LNCaP clone FGC (cell line): ENCODE measurements around the gene SCAMP3.
A peak's percentile ranks its signal among the peaks of the same experiment; 100 is the strongest.
"Not testable (repeated sequence)": the region's sequence is repeated elsewhere in the genome, so short reads cannot be mapped to it uniquely, and the experiment has no call there.

Experiments used
- DNase-seq: peaks from one replicate; pipeline ENCODE4 v3.0.0-alpha.2; 2011; ENCODE audit warnings: low read depth
- H3K4me3 ChIP-seq: 2 replicates; pipeline ENCODE4 v1.5.1; 2011; ENCODE audit warnings: mild to moderate bottlenecking, low read depth, low read length, control low read depth
- TF ChIP-seq, protein P1 (sequence below): IDR thresholded peaks from 2 replicates; pipeline ENCODE4 v1.5.1; 2012; ENCODE audit warnings: mild to moderate bottlenecking; ENCODE audit not compliant: control insufficient read depth, insufficient read depth; ENCODE audit errors: extremely low read depth

SCAMP3 gene

DNA sequence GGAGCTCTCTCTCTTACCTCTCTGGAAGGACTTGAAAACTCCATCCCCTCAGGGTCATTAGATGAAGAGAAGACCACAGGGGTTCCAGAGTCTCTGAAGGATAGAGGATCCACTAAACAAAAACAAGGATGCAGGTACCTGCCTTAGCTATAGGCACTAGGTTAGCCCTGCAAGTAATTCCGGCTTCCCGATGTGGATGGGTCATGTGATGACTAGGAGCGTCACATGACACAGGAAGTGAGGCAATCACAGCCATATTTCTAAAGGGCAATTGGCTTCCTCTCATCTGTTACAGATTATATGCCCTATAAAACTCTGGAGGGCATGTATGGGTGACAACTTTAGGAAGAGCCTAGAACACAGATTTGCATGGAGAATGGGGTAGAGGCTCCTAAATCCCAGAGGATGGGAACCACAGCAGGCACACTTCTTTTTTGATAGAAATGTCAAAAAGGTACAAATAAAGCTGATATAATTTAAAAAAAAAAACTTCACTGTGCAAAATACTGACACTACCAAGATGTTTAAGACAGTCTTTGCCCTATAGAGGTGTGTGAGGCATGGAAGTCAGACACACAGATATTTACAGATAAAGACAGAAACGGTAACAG, 21.0 kb downstream of the SCAMP3 start:
- H3K4me3 ChIP-seq, result peak overlapping the region; percentile 47
- DNase-seq, result peak; percentile 89
- TF ChIP-seq, protein P1, sequence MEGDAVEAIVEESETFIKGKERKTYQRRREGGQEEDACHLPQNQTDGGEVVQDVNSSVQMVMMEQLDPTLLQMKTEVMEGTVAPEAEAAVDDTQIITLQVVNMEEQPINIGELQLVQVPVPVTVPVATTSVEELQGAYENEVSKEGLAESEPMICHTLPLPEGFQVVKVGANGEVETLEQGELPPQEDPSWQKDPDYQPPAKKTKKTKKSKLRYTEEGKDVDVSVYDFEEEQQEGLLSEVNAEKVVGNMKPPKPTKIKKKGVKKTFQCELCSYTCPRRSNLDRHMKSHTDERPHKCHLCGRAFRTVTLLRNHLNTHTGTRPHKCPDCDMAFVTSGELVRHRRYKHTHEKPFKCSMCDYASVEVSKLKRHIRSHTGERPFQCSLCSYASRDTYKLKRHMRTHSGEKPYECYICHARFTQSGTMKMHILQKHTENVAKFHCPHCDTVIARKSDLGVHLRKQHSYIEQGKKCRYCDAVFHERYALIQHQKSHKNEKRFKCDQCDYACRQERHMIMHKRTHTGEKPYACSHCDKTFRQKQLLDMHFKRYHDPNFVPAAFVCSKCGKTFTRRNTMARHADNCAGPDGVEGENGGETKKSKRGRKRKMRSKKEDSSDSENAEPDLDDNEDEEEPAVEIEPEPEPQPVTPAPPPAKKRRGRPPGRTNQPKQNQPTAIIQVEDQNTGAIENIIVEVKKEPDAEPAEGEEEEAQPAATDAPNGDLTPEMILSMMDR, result no peak

DNA sequence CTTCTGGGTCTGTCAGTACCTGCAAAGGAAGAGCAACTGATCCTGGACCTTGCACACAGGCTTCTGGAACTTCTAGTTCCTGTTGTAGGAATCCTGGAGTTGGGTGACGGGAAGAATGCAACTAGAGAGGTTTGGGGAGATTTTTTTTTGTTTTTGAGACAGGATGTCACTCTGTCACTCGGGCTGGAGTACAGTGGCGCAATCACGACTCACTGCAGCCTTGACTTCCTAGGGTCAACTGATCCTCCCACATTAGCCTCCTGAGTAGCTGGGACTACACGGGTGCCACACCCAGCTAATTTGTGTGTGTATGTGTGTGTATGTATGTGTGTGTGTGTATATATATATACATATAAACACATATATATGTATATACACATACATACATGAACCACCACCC, 25.7 kb downstream of the SCAMP3 start:
- H3K4me3 ChIP-seq, result no peak overlapping the region
- DNase-seq, result no peak
- TF ChIP-seq, protein P1, result no peak

DNA sequence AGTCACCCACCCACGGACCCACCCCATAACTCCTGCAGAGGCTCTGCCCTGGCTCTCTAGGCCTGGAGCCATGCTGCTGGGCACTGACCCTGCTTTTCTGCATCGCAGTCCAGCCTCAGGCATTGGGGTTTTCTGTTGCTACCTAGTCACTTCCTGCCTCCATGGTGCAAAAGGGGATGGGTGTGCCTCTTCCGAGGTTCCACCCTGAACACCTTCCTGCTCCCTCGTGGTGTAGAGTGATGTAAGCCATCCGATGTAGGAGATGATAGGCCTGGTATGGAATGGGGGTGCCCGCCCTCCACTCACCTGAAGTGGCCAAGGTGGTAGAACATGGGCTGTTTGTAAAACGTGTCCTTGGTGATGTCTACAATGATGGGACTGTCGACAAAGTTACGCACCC, 26.8 kb downstream of the SCAMP3 start:
- DNase-seq, H3K4me3 ChIP-seq: not testable (repeated sequence)

DNA sequence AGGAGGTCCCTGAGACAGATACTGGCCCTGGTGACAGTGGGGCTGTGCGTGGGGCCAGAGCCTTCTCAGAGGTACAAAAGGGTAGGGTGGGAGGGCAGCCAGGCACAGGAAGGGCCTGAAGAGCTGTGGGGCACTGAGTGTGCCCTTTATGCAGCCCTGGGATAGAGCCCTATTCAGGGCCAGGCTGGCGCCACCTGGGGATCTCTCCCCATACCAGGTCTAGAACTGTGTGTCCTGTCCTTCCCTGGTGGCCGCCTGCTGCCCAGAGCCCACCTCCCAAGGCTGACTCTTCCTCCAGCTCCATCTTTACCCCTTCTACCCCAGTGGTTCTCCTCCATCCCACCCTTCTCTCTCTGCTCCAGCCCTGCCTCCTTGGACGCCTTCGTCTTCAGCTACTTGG, 28.7 kb downstream of the SCAMP3 start:
- DNase-seq, H3K4me3 ChIP-seq: not testable (repeated sequence)

DNA sequence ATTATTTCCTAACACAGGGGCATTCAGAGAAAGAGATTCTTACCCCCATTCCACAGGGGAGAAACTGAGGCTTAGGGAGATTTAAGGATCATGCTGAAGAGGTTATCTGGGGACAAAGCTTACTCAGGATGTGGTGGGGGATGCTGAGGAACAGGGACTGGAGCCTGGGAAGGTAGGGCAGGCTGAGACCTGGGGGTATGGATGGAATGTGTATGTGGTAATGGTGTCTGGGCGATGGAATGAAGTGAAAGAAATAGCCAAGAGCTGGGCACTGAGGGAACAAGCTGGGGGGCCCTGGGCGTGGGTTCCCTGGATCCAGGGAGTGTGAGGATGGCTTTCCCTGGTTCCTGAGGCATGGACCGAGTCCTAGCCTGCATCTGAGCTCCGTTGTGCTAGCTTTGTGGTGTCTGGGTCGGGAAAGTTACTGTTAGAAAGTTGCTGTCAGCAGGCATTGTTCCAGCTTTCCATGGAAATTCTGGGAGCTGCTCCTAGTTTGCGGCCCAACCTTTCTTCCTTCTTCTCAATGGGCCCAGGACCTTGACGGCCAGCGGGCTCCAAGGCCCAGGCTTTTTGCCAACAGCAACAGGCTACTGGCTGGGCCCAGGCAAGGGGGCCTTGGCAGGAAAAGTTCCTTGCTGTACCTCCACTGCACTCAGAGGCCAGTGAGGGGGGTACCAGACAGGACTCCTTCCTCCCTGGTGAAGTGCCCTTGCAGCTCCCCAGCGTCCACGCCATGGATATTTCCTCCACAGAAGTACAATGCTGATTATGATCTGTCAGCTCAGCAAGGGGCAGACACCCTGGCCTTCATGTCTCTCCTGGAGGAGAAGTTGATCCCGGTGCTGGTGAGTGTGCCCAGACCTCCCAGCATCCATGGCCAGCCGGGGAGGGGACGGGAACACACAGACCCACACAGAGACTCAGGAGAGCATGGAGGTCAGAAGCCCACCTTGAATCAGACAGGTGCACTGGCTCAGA, 29.9 kb downstream of the SCAMP3 start:
- DNase-seq, H3K4me3 ChIP-seq: not testable (repeated sequence)

DNA sequence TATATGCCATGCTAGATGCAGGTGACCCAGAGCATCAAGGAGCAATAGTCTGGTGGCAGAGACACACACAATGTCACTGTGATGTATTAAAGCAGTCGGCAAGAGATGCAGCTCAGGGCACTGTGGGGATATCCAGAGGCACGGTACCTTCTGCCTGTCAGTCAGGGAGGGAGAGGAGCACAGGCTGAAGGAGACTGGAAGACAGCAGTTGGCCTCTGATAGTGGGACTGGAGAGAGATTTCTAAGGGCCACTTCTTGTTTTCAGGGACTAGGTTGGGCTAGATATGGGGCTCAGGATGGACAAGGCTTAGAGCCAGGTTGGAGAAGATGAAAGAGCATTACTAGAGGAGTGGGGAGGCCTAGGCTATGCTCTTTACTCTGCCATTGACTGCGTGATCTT, 30.9 kb downstream of the SCAMP3 start:
- DNase-seq, H3K4me3 ChIP-seq: not testable (repeated sequence)

DNA sequence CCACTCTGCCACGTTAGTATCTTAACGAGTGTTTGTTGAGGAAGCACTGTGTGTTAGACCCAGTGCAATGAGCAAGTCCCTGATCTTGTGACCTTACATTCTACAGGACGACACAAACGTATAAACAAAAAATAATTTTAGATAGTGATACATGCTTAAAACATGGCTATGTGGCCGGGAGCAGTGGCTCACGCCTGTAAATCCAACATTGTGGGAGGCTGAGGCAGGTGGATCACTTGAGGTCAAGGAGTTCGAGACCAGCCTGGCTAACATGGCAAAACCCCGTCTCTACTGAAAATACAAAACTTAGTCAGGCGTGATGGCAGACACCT, 34.1 kb downstream of the SCAMP3 start:
- no peak for DNase-seq
- peak overlapping the region; percentile 89 for H3K4me3 ChIP-seq
- TF ChIP-seq, protein P1, result no peak

DNA sequence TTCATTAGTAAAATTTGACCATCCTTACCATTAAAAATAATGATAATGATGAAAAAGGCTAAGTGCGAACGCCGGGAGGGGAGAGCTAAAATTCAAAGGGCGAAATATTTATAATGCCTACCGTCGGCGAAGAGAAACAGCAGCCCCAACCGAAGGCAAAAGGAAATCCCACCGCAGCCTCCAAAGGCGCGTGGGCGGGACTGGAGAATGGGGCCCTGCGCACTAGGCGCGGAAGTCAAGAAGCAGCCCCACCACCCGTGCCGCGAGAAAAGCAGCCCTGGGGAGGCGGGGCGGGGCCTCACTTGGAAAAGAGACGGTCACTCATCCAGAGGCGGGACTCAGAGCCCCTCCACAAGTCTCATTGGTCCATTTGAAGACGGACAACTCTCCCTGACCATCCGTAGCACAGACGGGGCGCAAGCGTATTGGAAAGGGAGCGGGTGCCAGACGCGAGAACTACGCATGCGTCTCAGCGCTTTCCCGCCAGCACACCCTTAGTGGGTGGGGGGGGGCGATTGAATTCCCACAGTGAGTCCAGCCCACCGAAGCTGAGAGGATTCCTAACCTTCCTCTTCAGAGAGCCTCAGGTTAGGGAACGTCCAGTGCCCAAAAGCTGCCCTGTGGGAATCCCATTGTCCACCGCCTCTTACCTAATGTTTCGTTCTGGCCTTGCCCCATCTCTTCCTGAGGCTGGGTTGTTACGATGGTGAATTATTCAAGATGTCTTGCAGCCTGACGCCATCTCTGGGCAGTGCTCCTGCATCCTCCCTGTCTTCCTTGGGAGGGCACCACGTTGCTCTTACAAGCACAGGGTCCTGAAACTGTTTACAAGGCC, 34.7 kb downstream of the SCAMP3 start:
- peak overlapping the region; percentile 89 for H3K4me3 ChIP-seq
- TF ChIP-seq, protein P1, result no peak
- peak; percentile 96 for DNase-seq

DNA sequence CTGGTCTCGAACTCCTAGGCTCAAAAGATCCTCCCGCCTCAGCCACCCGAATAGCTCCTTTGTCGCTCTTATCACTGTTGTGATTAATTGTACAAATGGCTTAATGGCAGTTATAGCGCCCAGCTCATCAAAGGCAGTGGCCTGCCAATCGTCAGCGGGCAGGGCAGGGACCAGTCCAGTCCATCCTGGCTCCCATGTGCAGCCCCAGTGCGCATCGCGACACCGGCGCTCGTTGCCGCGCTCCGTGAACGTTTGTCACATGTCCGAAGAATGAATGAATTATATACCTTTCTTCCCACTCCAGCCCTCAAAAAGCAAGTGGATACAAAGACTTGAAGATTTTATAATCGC, 35.3 kb downstream of the SCAMP3 start:
- TF ChIP-seq, protein P1, result no peak
- no peak for DNase-seq
- peak overlapping the region; percentile 89 for H3K4me3 ChIP-seq
